C4-2B (cell line): ENCODE data around the gene RNF11.

Experiments used
- CTCF ChIP-seq: fragments of 450-650 bp; conservative IDR thresholded peaks from 2 replicates; pipeline ENCODE4 v1.5.1; 2017; ENCODE audit warnings: mild to moderate bottlenecking
- ZFX ChIP-seq: fragments of 450-650 bp; IDR thresholded peaks from 2 replicates; pipeline ENCODE4 v1.6.1; 2017

GRCh38 chr1:51203121-51203873 lies 32.8 kb upstream of the RNF11 start:
- TF ChIP-seq ZFX: no peak
- no peak for TF ChIP-seq CTCF
